ENCODE data around the gene CRACR2A. TPM values are rescaled to one million over a fixed set of nuclear protein-coding genes. Genes with fewer than 3 reads are reported as not detected.

Gene CRACR2A, protein sequence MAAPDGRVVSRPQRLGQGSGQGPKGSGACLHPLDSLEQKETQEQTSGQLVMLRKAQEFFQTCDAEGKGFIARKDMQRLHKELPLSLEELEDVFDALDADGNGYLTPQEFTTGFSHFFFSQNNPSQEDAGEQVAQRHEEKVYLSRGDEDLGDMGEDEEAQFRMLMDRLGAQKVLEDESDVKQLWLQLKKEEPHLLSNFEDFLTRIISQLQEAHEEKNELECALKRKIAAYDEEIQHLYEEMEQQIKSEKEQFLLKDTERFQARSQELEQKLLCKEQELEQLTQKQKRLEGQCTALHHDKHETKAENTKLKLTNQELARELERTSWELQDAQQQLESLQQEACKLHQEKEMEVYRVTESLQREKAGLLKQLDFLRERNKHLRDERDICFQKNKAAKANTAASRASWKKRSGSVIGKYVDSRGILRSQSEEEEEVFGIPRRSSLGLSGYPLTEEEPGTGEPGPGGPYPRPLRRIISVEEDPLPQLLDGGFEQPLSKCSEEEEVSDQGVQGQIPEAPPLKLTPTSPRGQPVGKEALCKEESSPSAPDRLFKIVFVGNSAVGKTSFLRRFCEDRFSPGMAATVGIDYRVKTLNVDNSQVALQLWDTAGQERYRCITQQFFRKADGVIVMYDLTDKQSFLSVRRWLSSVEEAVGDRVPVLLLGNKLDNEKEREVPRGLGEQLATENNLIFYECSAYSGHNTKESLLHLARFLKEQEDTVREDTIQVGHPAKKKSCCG
- 0.95 to 1.7 TPM (median 1.3 TPM) in 5 replicates for total RNA-seq (2022; extraction: Qiagen RNA extraction)

GRCh38 chr12:3752741-3753486, at the start of gene CRACR2A:
TSS of gene CRACR2A (minus strand) at chr12:3753109. CDS start at chr12:3696999, 56,110 bp downstream.

Other genes starting within 250 kb of the CRACR2A start
- gene PARP11, start 120.3 kb upstream of the CRACR2A start, total RNA-seq (2022; extraction: Qiagen RNA extraction) = 1.2 to 1.8 TPM (median 1.6 TPM) in 5 replicates